Measurements from ENCODE around the gene FRMD4A. TPM values are rescaled to one million over a fixed set of nuclear protein-coding genes. Genes with fewer than 3 reads are reported as not detected.

Gene FRMD4A
- total RNA-seq, 1 donor from 2014 or later: 20.2 TPM

GRCh38 chr10:13969792-13970140 lies 361.0 kb downstream of the FRMD4A start:
- Histone ChIP-seq H3K4me2 (no peak overlapping the region), H2AFZ (replicated peaks) (no peak overlapping the region), H3K27me3 (no peaks in the 10 kb centered on the region), H3K9me3 (ENCODE audit: low read depth) (no peaks in the 10 kb centered on the region), H3F3A (ENCODE audit: low read depth) (no peaks in the 10 kb centered on the region), H3K79me2 (ENCODE audit: low read depth) (no peaks in the 10 kb centered on the region), H3K36me3 (no peaks in the 10 kb centered on the region), H3K9ac (no peak overlapping the region), H3K4me3 (no peak overlapping the region), H4K20me1 (ENCODE audit: low read depth) (no peaks in the 10 kb centered on the region), H3K27ac (no peak overlapping the region), H3K4me1 (peaks cover 27% of the 10 kb centered on the region)
- Mint-ChIP-seq H3K27me3 (ENCODE audit: insufficient read depth, low read depth) (peaks cover 3% of the 10 kb centered on the region), H3K9me3 (no peaks in the 10 kb centered on the region), H3K4me1 (peaks cover 28% of the 10 kb centered on the region), H3K36me3 (peaks cover 2% of the 10 kb centered on the region), H3K27ac (no peak overlapping the region), H3K4me3 (no peak overlapping the region)
- no peak for DNase-seq (ENCODE audit: low spot score)
- TF ChIP-seq EZH2 (IDR thresholded peaks at IDR 0.05) (no peak), EZH2phosphoT487 (IDR thresholded peaks at IDR 0.05) (no peak), CTCF (IDR thresholded peaks at IDR 0.05) (no peak)

- no peaks in the 10 kb centered on the region for H3K27me3 ChIP-seq
- no peak overlapping the region for H3K27ac ChIP-seq
- Mint-ChIP-seq H3K4me3 (no peak overlapping the region), H3K27me3 (ENCODE audit: insufficient read depth, low read depth) (peaks cover 3% of the 10 kb centered on the region), H3K9me3 (no peaks in the 10 kb centered on the region), H3K27ac (no peak overlapping the region), H3K36me3 (peaks cover 2% of the 10 kb centered on the region), H3K4me1 (peaks cover 28% of the 10 kb centered on the region)
- no peak overlapping the region for H2AFZ ChIP-seq (replicated peaks)
- H3F3A ChIP-seq (ENCODE audit: low read depth): no peaks in the 10 kb centered on the region
- H4K20me1 ChIP-seq (ENCODE audit: low read depth): no peaks in the 10 kb centered on the region
- H3K9ac ChIP-seq: no peak overlapping the region
- DNase-seq (ENCODE audit: low spot score): no peak
- H3K79me2 ChIP-seq (ENCODE audit: low read depth): no peaks in the 10 kb centered on the region
- H3K4me1 ChIP-seq: peaks cover 27% of the 10 kb centered on the region
- no peaks in the 10 kb centered on the region for H3K36me3 ChIP-seq
- no peaks in the 10 kb centered on the region for H3K9me3 ChIP-seq (ENCODE audit: low read depth)
- no peak overlapping the region for H3K4me3 ChIP-seq
- no peak overlapping the region for H3K4me2 ChIP-seq
- TF ChIP-seq CTCF (IDR thresholded peaks at IDR 0.05): no peak
- no peak for TF ChIP-seq EZH2phosphoT487 (IDR thresholded peaks at IDR 0.05)
- no peak for TF ChIP-seq EZH2 (IDR thresholded peaks at IDR 0.05)
These were observed 361.5 kb downstream of the FRMD4A start for GRCh38 chr10:13969118-13969791.

GRCh38 chr10:13961853-13962252 lies 368.9 kb downstream of the FRMD4A start:
- Mint-ChIP-seq H3K27ac (no peak overlapping the region), H3K27me3 (ENCODE audit: insufficient read depth, low read depth) (peaks cover 3% of the 10 kb centered on the region), H3K4me1 (peaks cover 7% of the 10 kb centered on the region), H3K36me3 (no peaks in the 10 kb centered on the region), H3K4me3 (no peak overlapping the region), H3K9me3 (no peaks in the 10 kb centered on the region)
- Histone ChIP-seq H3K4me3 (no peak overlapping the region), H3K36me3 (no peaks in the 10 kb centered on the region), H2AFZ (replicated peaks) (no peak overlapping the region), H3K4me1 (no peaks in the 10 kb centered on the region), H3K4me2 (no peak overlapping the region), H3F3A (ENCODE audit: low read depth) (no peaks in the 10 kb centered on the region), H3K27ac (no peak overlapping the region), H3K9ac (no peak overlapping the region), H3K79me2 (ENCODE audit: low read depth) (no peaks in the 10 kb centered on the region), H3K27me3 (no peaks in the 10 kb centered on the region), H4K20me1 (ENCODE audit: low read depth) (no peaks in the 10 kb centered on the region), H3K9me3 (ENCODE audit: low read depth) (no peaks in the 10 kb centered on the region)
- DNase-seq (ENCODE audit: low spot score): no peak
- TF ChIP-seq EZH2phosphoT487 (IDR thresholded peaks at IDR 0.05): no peak
- TF ChIP-seq CTCF (IDR thresholded peaks at IDR 0.05): no peak
- TF ChIP-seq EZH2 (IDR thresholded peaks at IDR 0.05): no peak

Data from neural progenitor cell (in vitro differentiated cells).